HL-60 (cell line): ENCODE results near the gene GRIFIN.

ENCODE experiments used
- POLR2AphosphoS5 ChIP-seq: IDR thresholded peaks from 2 replicates; pipeline ENCODE4 v1.6.1; 2012; ENCODE audit warnings: low read depth
- SPI1 ChIP-seq: IDR thresholded peaks from 2 replicates; pipeline ENCODE4 v1.6.1; 2012; ENCODE audit warnings: low read depth, mild to moderate bottlenecking, borderline replicate concordance
- TF ChIP-seq, protein P1 (sequence below): IDR thresholded peaks from one replicate; pipeline ENCODE4 v1.5.1; 2011; ENCODE audit warnings: low read length, control low read depth, inconsistent platforms; ENCODE audit not compliant: insufficient read depth

DNA sequence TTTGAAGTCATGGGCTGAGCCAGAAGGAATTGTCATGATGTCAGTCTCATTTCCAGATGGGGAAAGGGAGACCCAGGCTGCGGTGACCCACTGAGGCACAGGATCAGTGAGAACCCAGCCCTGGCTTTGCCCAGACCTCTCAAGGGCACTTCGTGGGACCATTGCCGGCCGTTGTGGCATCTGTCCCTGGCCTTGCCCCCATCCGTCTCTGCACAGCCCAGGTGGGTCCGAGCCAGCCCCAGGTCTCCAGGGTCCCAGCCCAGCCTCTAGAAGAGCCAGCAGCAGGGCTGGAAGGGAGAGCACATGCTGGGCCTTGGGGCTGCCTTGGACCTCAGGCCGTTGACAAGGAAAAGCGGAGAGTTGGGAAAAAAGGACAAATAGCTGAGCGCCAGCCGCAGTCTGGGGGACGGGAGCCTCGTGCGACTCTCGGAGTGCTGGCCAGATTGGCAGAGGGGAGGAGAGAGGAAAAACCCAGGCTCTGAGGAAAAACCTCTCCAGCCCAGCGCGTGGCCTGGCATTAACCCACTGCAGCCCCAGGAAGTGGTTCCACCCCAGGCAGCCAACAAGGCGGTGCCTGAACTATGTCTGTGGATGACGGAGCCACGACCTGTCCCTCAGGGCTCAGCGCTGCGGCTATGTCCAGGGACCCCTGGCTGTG lies 30.2 kb downstream of the GRIFIN start:
- TF ChIP-seq, protein P1, sequence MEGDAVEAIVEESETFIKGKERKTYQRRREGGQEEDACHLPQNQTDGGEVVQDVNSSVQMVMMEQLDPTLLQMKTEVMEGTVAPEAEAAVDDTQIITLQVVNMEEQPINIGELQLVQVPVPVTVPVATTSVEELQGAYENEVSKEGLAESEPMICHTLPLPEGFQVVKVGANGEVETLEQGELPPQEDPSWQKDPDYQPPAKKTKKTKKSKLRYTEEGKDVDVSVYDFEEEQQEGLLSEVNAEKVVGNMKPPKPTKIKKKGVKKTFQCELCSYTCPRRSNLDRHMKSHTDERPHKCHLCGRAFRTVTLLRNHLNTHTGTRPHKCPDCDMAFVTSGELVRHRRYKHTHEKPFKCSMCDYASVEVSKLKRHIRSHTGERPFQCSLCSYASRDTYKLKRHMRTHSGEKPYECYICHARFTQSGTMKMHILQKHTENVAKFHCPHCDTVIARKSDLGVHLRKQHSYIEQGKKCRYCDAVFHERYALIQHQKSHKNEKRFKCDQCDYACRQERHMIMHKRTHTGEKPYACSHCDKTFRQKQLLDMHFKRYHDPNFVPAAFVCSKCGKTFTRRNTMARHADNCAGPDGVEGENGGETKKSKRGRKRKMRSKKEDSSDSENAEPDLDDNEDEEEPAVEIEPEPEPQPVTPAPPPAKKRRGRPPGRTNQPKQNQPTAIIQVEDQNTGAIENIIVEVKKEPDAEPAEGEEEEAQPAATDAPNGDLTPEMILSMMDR, result no peak
- TF ChIP-seq POLR2AphosphoS5 (no peak), SPI1 (no peak)
